ENCODE measurements around the gene SCYL1.

Gene SCYL1

GRCh38 chr11:65576232-65576866 is 51.5 kb downstream of the SCYL1 start:
- ChIA-PET CTCF (interaction anchor here (1.7 to 22.1 kb wide), 5 partner anchors 10 to 39 kb away, joined by 5 to 351 read pairs (median 12); partner anchors contain the start of genes KCNK7, MAP3K11 and PCNX3), POLR2A (interaction anchor here (0.9 to 2.4 kb wide), 5 partner anchors 10 to 154 kb away, joined by 3 to 9 read pairs (median 5); partner anchors contain the start of gene NEAT1)
- TF ChIP-seq CTCF (IDR thresholded peaks at IDR 0.05; ENCODE audit: control extremely low read depth, extremely low read depth, low read depth, missing control alignments) = no peak
- DNase-seq (ENCODE audit: extremely low spot score) = peak; percentile 52

GRCh38 chr11:65576867-65577755 is 52.2 kb downstream of the SCYL1 start:
- ChIA-PET CTCF (interaction anchor here (1.6 to 22.1 kb wide), 6 partner anchors 11 to 40 kb away, joined by 3 to 351 read pairs (median 10); partner anchors contain the start of genes KCNK7, MAP3K11 and PCNX3), POLR2A (interaction anchor here (0.9 to 2.4 kb wide), 5 partner anchors 9 to 154 kb away, joined by 3 to 9 read pairs (median 5); partner anchors contain the start of gene NEAT1)
- DNase-seq (ENCODE audit: extremely low spot score) = no peak
- TF ChIP-seq CTCF (IDR thresholded peaks at IDR 0.05; ENCODE audit: control extremely low read depth, extremely low read depth, low read depth, missing control alignments) = no peak

GRCh38 chr11:65577756-65578109 is 52.9 kb downstream of the SCYL1 start:
- DNase-seq (ENCODE audit: extremely low spot score) = no peak
- ChIA-PET CTCF (interaction anchor here (1.6 to 22.1 kb wide), 4 partner anchors 10 to 38 kb away, joined by 3 to 351 read pairs (median 35); partner anchors contain the start of genes KCNK7, MAP3K11 and PCNX3), POLR2A (interaction anchor here (1.9 kb wide), 1 partner anchor 72 kb away, joined by 9 read pairs; no protein-coding TSS in a partner anchor)
- TF ChIP-seq CTCF (IDR thresholded peaks at IDR 0.05; ENCODE audit: control extremely low read depth, extremely low read depth, low read depth, missing control alignments) = no peak

GRCh38 chr11:65578134-65578533 is 53.3 kb downstream of the SCYL1 start:
- TF ChIP-seq CTCF (IDR thresholded peaks at IDR 0.05; ENCODE audit: control extremely low read depth, extremely low read depth, low read depth, missing control alignments) = no peak
- no peak for DNase-seq (ENCODE audit: extremely low spot score)
- ChIA-PET CTCF (interaction anchor here (1.6 to 22.1 kb wide), 3 partner anchors 10 to 39 kb away, joined by 3 to 351 read pairs (median 58); partner anchors contain the start of genes KCNK7, MAP3K11 and PCNX3), POLR2A (no interaction called here)

- ChIA-PET POLR2A (interaction anchor here (0.6 kb wide), 1 partner anchor 9 kb away, joined by 3 read pairs; no protein-coding TSS in a partner anchor), CTCF (interaction anchor here (1.6 to 22.1 kb wide), 2 partner anchors 25 to 39 kb away, joined by 3 to 351 read pairs; partner anchors contain the start of genes KCNK7, MAP3K11 and PCNX3)
- no peak for DNase-seq (ENCODE audit: extremely low spot score)
- no peak for TF ChIP-seq CTCF (IDR thresholded peaks at IDR 0.05; ENCODE audit: control extremely low read depth, extremely low read depth, low read depth, missing control alignments)
Measured at GRCh38 chr11:65578667-65579066, 53.8 kb downstream of the SCYL1 start.

- no peak for TF ChIP-seq CTCF (IDR thresholded peaks at IDR 0.05; ENCODE audit: control extremely low read depth, extremely low read depth, low read depth, missing control alignments)
- POLR2A ChIA-PET = interaction anchor here (0.6 kb wide), 1 partner anchor 8 kb away, joined by 3 read pairs; no protein-coding TSS in a partner anchor
- no peak for DNase-seq (ENCODE audit: extremely low spot score)
- CTCF ChIA-PET = interaction anchor here (1.1 to 22.1 kb wide), 2 partner anchors 9 to 24 kb away, joined by 4 to 351 read pairs; partner anchors contain the start of genes KCNK7, MAP3K11 and PCNX3
Measured at GRCh38 chr11:65579291-65579690, 54.4 kb downstream of the SCYL1 start.

Data from GM10248 (cell line).